HepG2 (cell line): ENCODE results near the gene SPACDR. TPM values are rescaled to one million over a fixed set of nuclear protein-coding genes. Genes with fewer than 3 reads are reported as not detected.
A peak's percentile ranks its signal among the peaks of the same experiment; 100 is the strongest.

Experiments
- ARHGAP35 ChIP-seq: sonication (generic); formaldehyde crosslinking; IDR thresholded peaks from 2 replicates; pipeline ENCODE4 v1.9.0; 2022; ENCODE audit warnings: mild to moderate bottlenecking, inconsistent platforms, moderate library complexity, missing genetic modification reagents, borderline replicate concordance
- ARNT ChIP-seq: fragments of 450-650 bp; IDR thresholded peaks from 2 replicates; pipeline ENCODE4 v1.6.1; 2017
- ATF3 ChIP-seq: sonication (generic); formaldehyde crosslinking; IDR thresholded peaks from 2 replicates; pipeline ENCODE4 v1.4.0; 2020; ENCODE audit warnings: missing genetic modification reagents
- CAMTA2 ChIP-seq: sonication (generic); formaldehyde crosslinking; IDR thresholded peaks from 2 replicates; pipeline ENCODE4 v1.4.0; 2020; ENCODE audit warnings: mild to moderate bottlenecking, missing genetic modification reagents, borderline replicate concordance
- CEBPG ChIP-seq: IDR thresholded peaks from 2 replicates; pipeline ENCODE4 v1.6.1; 2016
- GABPA ChIP-seq, 2 experiments: IDR thresholded peaks; 2 replicates each; pipeline ENCODE4 v1.6.1; 2011 to 2016; ENCODE audit warnings: low read depth in 2 of 2, low read length in 1 of 2, missing biosample characterization in 1 of 2, missing genetic modification characterization in 1 of 2
- MATR3 ChIP-seq: sonication (generic); formaldehyde crosslinking; IDR thresholded peaks from 2 replicates; pipeline ENCODE4 v1.4.0; 2020; ENCODE audit warnings: missing genetic modification reagents
- MBD4 ChIP-seq: IDR thresholded peaks from 2 replicates; pipeline ENCODE4 v1.6.1; 2012; ENCODE audit warnings: low read length, inconsistent platforms, borderline replicate concordance
- MED1 ChIP-seq: sonication (generic); formaldehyde crosslinking; IDR thresholded peaks from 2 replicates; pipeline ENCODE4 v1.4.0; 2020; ENCODE audit warnings: missing genetic modification reagents
- NFYC ChIP-seq: IDR thresholded peaks from 2 replicates; pipeline ENCODE4 v1.6.1; 2016; ENCODE audit warnings: missing genetic modification reagents, missing compliant biosample characterization
- SETDB1 ChIP-seq: sonication (generic); formaldehyde crosslinking; IDR thresholded peaks from 2 replicates; pipeline ENCODE4 v1.5.1; 2020; ENCODE audit warnings: missing genetic modification reagents, mild to moderate bottlenecking, borderline replicate concordance
- SMAD3 ChIP-seq: sonication (generic); formaldehyde crosslinking; IDR thresholded peaks from 2 replicates; pipeline ENCODE4 v1.4.0; 2020; ENCODE audit warnings: missing genetic modification reagents
- SSRP1 ChIP-seq: IDR thresholded peaks from 2 replicates; pipeline ENCODE4 v1.6.1; 2016; ENCODE audit warnings: control low read depth
- ZBTB26 ChIP-seq: IDR thresholded peaks from 2 replicates; pipeline ENCODE4 v1.6.1; 2016; ENCODE audit warnings: missing compliant biosample characterization, missing genetic modification reagents, borderline replicate concordance
- ZBTB8A ChIP-seq: sonication (generic); formaldehyde crosslinking; IDR thresholded peaks from 2 replicates; pipeline ENCODE4 v1.4.0; 2020; ENCODE audit warnings: mild to moderate bottlenecking, low read depth, missing genetic modification reagents, borderline replicate concordance
- ZNF468 ChIP-seq: sonication (generic); formaldehyde crosslinking; IDR thresholded peaks from 2 replicates; pipeline ENCODE4 v1.8.0; 2022; ENCODE audit warnings: mild to moderate bottlenecking, moderate library complexity, missing genetic modification reagents
- ZNF567 ChIP-seq: sonication (generic); formaldehyde crosslinking; IDR thresholded peaks from 2 replicates; pipeline ENCODE4 v1.8.1; 2023; ENCODE audit warnings: mild to moderate bottlenecking, missing genetic modification reagents, borderline replicate concordance
- ZNF572 ChIP-seq: sonication (generic); formaldehyde crosslinking; IDR thresholded peaks from 2 replicates; pipeline ENCODE4 v1.5.1; 2020; ENCODE audit warnings: mild to moderate bottlenecking, missing genetic modification reagents
- ZNF577 ChIP-seq: sonication (generic); formaldehyde crosslinking; IDR thresholded peaks from 2 replicates; pipeline ENCODE4 v1.4.0; 2020; ENCODE audit warnings: mild to moderate bottlenecking, low read depth, missing genetic modification reagents, borderline replicate concordance
- ZNF646 ChIP-seq: sonication (generic); formaldehyde crosslinking; IDR thresholded peaks from 2 replicates; pipeline ENCODE4 v1.9.0; 2021; ENCODE audit warnings: mild to moderate bottlenecking, missing genetic modification reagents
- ZNF749 ChIP-seq: sonication (generic); formaldehyde crosslinking; IDR thresholded peaks from 2 replicates; pipeline ENCODE4 v1.8.0; 2022; ENCODE audit warnings: mild to moderate bottlenecking, missing genetic modification reagents, moderate library complexity, borderline replicate concordance
- polyA plus RNA-seq, 8 experiments: library from polyadenylated mRNA; depleted of rRNA in 3 of 8; stranded (reverse) in 7 of 8; unstranded in 1 of 8; fragments of >200 nt; fragmentation: Illumina TruSeq in 4 of 8; extraction: Trizol in 4 of 8; gene quantifications; 2 replicates each; pipeline versions ENCODE4 v1.2.1 to v1.2.3, GENCODE V29; 2011 to 2016; ENCODE audit warnings: low read depth in 4 of 8, missing spikeins in 1 of 8, mixed read lengths in 1 of 8; ENCODE audit not compliant: insufficient read depth in 1 of 8
- total RNA-seq, 5 experiments: library from RNA; depleted of rRNA; stranded (reverse); fragments of >200 nt; fragmentation: Illumina TruSeq; extraction: Trizol; gene quantifications; 2 replicates each; pipeline ENCODE4 v1.2.3, GENCODE V29; 2016; ENCODE audit warnings: low read depth in 1 of 5
- TF ChIP-seq, protein P1 (sequence below): IDR thresholded peaks from 2 replicates; pipeline ENCODE4 v1.6.1; 2012; ENCODE audit warnings: inconsistent platforms

SPACDR gene
- total and polyA plus RNA-seq, 2 of the 13 experiments (the other 11 are each of a cell fraction or from before 2014, with no cell fraction given) = 0.41 TPM; not detected in 1

DNA sequence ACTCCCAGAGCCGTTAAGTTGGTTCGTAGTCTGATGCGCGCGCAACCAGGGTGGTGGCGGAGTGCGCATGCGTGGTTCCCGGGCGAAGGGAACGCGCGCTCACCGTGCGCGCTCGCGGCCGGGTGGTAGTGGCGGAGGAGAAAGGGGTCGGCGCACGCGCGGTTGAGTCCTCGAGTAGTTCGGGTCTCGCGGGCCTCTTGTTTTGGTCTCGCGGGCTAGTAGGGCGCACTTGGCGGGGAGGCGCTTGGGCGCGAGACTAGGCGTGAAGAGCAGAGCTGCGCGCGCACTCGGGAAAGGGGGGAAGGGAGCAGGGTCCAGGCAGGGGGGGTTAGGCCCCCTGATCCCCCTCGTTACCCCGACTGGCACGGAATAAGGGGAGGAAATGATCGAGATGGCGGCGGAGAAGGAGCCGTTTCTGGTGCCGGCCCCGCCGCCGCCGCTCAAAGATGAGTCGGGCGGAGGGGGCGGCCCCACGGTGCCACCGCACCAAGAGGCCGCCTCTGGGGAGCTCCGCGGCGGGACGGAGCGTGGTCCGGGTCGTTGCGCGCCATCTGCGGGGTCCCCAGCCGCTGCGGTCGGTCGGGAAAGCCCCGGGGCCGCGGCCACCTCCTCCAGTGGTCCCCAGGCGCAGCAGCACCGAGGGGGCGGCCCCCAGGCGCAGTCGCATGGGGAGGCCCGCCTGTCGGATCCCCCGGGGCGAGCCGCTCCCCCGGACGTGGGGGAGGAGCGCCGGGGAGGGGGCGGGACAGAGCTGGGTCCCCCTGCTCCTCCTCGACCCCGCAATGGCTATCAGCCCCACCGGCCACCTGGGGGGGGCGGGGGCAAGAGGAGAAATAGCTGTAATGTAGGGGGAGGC lies 34.2 kb downstream of the SPACDR start, which contains the start of gene MEPCE (continued):
- no peak for TF ChIP-seq ZNF646 (CRISPR knock-in tag)
- TF ChIP-seq ZNF468 = no peak
- TF ChIP-seq ZNF572 (CRISPR knock-in tag) = no peak; the same call in 1 of the 2 replicates
- TF ChIP-seq MATR3 (CRISPR knock-in tag) = no peak
- TF ChIP-seq ARHGAP35 = no peak; the same call in 1 of the 2 replicates
- no peak for TF ChIP-seq ZNF567 (CRISPR knock-in tag)
- no peak; the same call in 1 of the 2 replicates for TF ChIP-seq ZBTB26 (CRISPR knock-in tag)
- TF ChIP-seq, protein P1, sequence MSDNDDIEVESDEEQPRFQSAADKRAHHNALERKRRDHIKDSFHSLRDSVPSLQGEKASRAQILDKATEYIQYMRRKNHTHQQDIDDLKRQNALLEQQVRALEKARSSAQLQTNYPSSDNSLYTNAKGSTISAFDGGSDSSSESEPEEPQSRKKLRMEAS = no peak
- TF ChIP-seq SETDB1 (CRISPR knock-in tag) = no peak
- TF ChIP-seq SSRP1 (CRISPR knock-in tag) = no peak
- no peak for TF ChIP-seq CEBPG (CRISPR knock-in tag)
- no peak for TF ChIP-seq ARNT
- no peak for TF ChIP-seq MBD4
- TF ChIP-seq ZNF749 (CRISPR knock-in tag) = 0 out of 2 replicates have a peak, but pooled peaks have one; percentile 50
- no peak; the same call in 1 of the 2 replicates for TF ChIP-seq MED1
- no peak for TF ChIP-seq GABPA (IDR thresholded peaks at IDR 0.05; ENCODE audit: low read depth, low read length)
- no peak for TF ChIP-seq GABPA (CRISPR knock-in tag; IDR thresholded peaks at IDR 0.05; ENCODE audit: low read depth)
- 0 out of 2 replicates have a peak, but pooled peaks have one; percentile 81 for TF ChIP-seq CAMTA2 (CRISPR knock-in tag)
- TF ChIP-seq SMAD3 (CRISPR knock-in tag) = no peak
- no peak for TF ChIP-seq ZBTB8A (CRISPR knock-in tag)
- TF ChIP-seq ATF3 (CRISPR knock-in tag) = no peak
- TF ChIP-seq NFYC = no peak
- no peak for TF ChIP-seq ZNF577 (CRISPR knock-in tag)
